Chondrocyte (in vitro differentiated cells): ENCODE data around the gene CFD. TPM values are rescaled to one million over a fixed set of nuclear protein-coding genes. Genes with fewer than 3 reads are reported as not detected.
"Not testable (repeated sequence)": the region's sequence is repeated elsewhere in the genome, so short reads cannot be mapped to it uniquely, and the experiment has no call there.

Experiments
- DNase-seq: peaks from one replicate; pipeline ENCODE4 v3.0.0; 2021; ENCODE audit warnings: mixed read lengths, low spot score
- H3K27ac Mint-ChIP-seq: one replicate; pipeline ENCODE4 v1.8.0; 2021; ENCODE audit warnings: mild to moderate bottlenecking, moderate library complexity, mixed read lengths; ENCODE audit not compliant: unreplicated experiment
- H3K27me3 Mint-ChIP-seq: 2 replicates; pipeline ENCODE4 v1.8.0; 2021; ENCODE audit warnings: low read depth, mixed read lengths
- H3K36me3 Mint-ChIP-seq: 2 replicates; pipeline ENCODE4 v1.8.0; 2021; ENCODE audit warnings: low read depth, mixed read lengths
- H3K4me1 Mint-ChIP-seq: 2 replicates; pipeline ENCODE4 v1.8.0; 2021; ENCODE audit warnings: low read depth, mild to moderate bottlenecking, mixed read lengths
- H3K4me3 Mint-ChIP-seq: one replicate; pipeline ENCODE4 v1.8.0; 2021; ENCODE audit warnings: mild to moderate bottlenecking, moderate library complexity, mixed read lengths; ENCODE audit not compliant: unreplicated experiment
- H3K9me3 Mint-ChIP-seq: 2 replicates; pipeline ENCODE4 v1.8.0; 2021; ENCODE audit warnings: low read depth, mixed read lengths
- CTCF ChIP-seq: fragments of 200-600 bp; sonication (generic); IDR thresholded peaks from 2 replicates; pipeline ENCODE4 v1.5.0; 2021; ENCODE audit warnings: antibody characterized with exemption, mild to moderate bottlenecking, moderate library complexity
- total RNA-seq: library from RNA; stranded (reverse); gene quantifications from 3 replicates; pipeline ENCODE4 v1.2.1, GENCODE V29; 2021

CFD gene
- total RNA-seq, 1 donor from 2014 or later, result 1.8 TPM

GRCh38 chr19:876780-877314, 17.4 kb downstream of the CFD start:
- H3K9me3 Mint-ChIP-seq, result no peaks in the 10 kb centered on the region
- H3K4me1 Mint-ChIP-seq, result peaks cover 7% of the 10 kb centered on the region
- H3K27me3 Mint-ChIP-seq, result no peaks in the 10 kb centered on the region
- no peak for DNase-seq
- peaks cover 10% of the 10 kb centered on the region for H3K36me3 Mint-ChIP-seq
- H3K27ac Mint-ChIP-seq, result no peak overlapping the region
- no peak overlapping the region for H3K4me3 Mint-ChIP-seq
- no peak for TF ChIP-seq CTCF

- DNase-seq, H3K4me1 Mint-ChIP-seq, H3K9me3 Mint-ChIP-seq, H3K27ac Mint-ChIP-seq, H3K4me3 Mint-ChIP-seq, H3K27me3 Mint-ChIP-seq: not testable (repeated sequence)
- H3K36me3 Mint-ChIP-seq, result peaks cover 12% of the 10 kb centered on the region
Observed at GRCh38 chr19:877992-878660, 18.7 kb downstream of the CFD start.

- not testable (repeated sequence) for H3K4me1 Mint-ChIP-seq, H3K9me3 Mint-ChIP-seq, DNase-seq, H3K27me3 Mint-ChIP-seq, H3K27ac Mint-ChIP-seq, H3K4me3 Mint-ChIP-seq
- H3K36me3 Mint-ChIP-seq, result peaks cover 12% of the 10 kb centered on the region
Observed at GRCh38 chr19:878751-879561, 19.5 kb downstream of the CFD start.

GRCh38 chr19:879711-880438, 20.4 kb downstream of the CFD start:
- no peaks in the 10 kb centered on the region for H3K27me3 Mint-ChIP-seq

GRCh38 chr19:881385-882071, 22.1 kb downstream of the CFD start:
- H3K4me1 Mint-ChIP-seq, result no peaks in the 10 kb centered on the region
- peaks cover 6% of the 10 kb centered on the region for H3K36me3 Mint-ChIP-seq
- no peak overlapping the region for H3K27ac Mint-ChIP-seq
- H3K27me3 Mint-ChIP-seq, result no peaks in the 10 kb centered on the region
- H3K4me3 Mint-ChIP-seq, result no peak overlapping the region
- TF ChIP-seq CTCF, result no peak
- H3K9me3 Mint-ChIP-seq, result no peaks in the 10 kb centered on the region
- no peak for DNase-seq

More at GRCh38 chr19:879711-880438, 20.4 kb downstream of the CFD start:
- no peak for DNase-seq
- Mint-ChIP-seq H3K4me1 (no peaks in the 10 kb centered on the region), H3K27ac (no peak overlapping the region), H3K36me3 (peaks cover 12% of the 10 kb centered on the region), H3K4me3 (no peak overlapping the region), H3K9me3 (no peaks in the 10 kb centered on the region)
- TF ChIP-seq CTCF, result no peak
